GM12878 (cell line): ENCODE results near the gene TBCD. TPM values are rescaled to one million over a fixed set of nuclear protein-coding genes. Genes with fewer than 3 reads are reported as not detected.

Experiments used
- ATAC-seq: fragments of 200-7000 bp; cut with Tn5 transposase; 3 replicates; pipeline ENCODE4 v1.9.1; 2020; ENCODE audit warnings: mild to moderate bottlenecking, moderate library complexity
- BruUV-seq: library from RNA; stranded (reverse); fragments of 400-500 nt; replicated peaks from 2 replicates; lab custom pipeline; 2021; lab: Mats Ljungman, UMichigan
- CTCF ChIA-PET: fragments of 300-600 bp; sonication (Branson Sonifier 250); formaldehyde crosslinking; extraction: SDS; loops from one replicate; lab custom pipeline; 2021; ENCODE audit warnings: inconsistent platforms; lab: Yijun Ruan, JAX
- POLR2A ChIA-PET: fragments of 350-600 bp; formaldehyde crosslinking; extraction: SDS; loops from one replicate; lab custom pipeline; 2021; ENCODE audit warnings: inconsistent platforms; lab: Charles Lee
- RAD21 ChIA-PET: fragments of 300-600 bp; sonication (Branson Sonifier 250); formaldehyde crosslinking; loops from one replicate; lab custom pipeline; 2023; ENCODE audit warnings: antibody characterized with exemption; ENCODE audit not compliant: unreplicated experiment; lab: Charles Lee
- SMC1A ChIA-PET: fragments of 300-600 bp; sonication (Branson Sonifier 250); formaldehyde crosslinking; loops from one replicate; lab custom pipeline; 2023; ENCODE audit not compliant: unreplicated experiment, uncharacterized antibody; lab: Charles Lee
- DNase-seq: peaks from one replicate; pipeline ENCODE4 v3.0.0-alpha.2; 2011; ENCODE audit warnings: low read depth, low spot score
- FAIRE-seq: peaks from 3 replicates; lab custom pipeline; 2011; peaks lifted over from hg19 to GRCh38; lab: Jason Lieb, UNC
- H2AFZ ChIP-seq: 2 replicates; pipeline ENCODE4 v1.6.0; 2011; ENCODE audit warnings: low read depth, low read length, control low read depth; ENCODE audit not compliant: control insufficient read depth
- H3K27ac ChIP-seq: 2 replicates; pipeline ENCODE4 v1.5.1; 2011; ENCODE audit warnings: control low read depth; ENCODE audit not compliant: control insufficient read depth, insufficient read depth
- H3K27me3 ChIP-seq, 2 experiments: replicated peaks in 1 of 2; 2 replicates each; pipeline versions ENCODE4 v1.6.0 to v1.6.1; 2011; ENCODE audit warnings: low read length in 1 of 2; ENCODE audit not compliant: control insufficient read depth in 2 of 2, insufficient read depth in 2 of 2
- H3K36me3 ChIP-seq, 2 experiments: 2 replicates each; pipeline ENCODE4 v1.5.1; 2011; ENCODE audit warnings: low read length in 1 of 2; ENCODE audit not compliant: control insufficient read depth in 2 of 2, insufficient read depth in 2 of 2
- H3K4me1 ChIP-seq: 2 replicates; pipeline ENCODE4 v1.6.1; 2011; ENCODE audit warnings: mild to moderate bottlenecking, low read length, moderate library complexity, mixed read lengths; ENCODE audit not compliant: control insufficient read depth, insufficient read depth
- H3K4me2 ChIP-seq: 2 replicates; pipeline ENCODE4 v1.6.0; 2011; ENCODE audit warnings: control low read depth; ENCODE audit not compliant: control insufficient read depth, insufficient read depth
- H3K4me3 ChIP-seq: fragments of 200-600 bp; sonication (generic); 2 replicates; pipeline ENCODE4 v1.5.1; 2016
- H3K79me2 ChIP-seq: 2 replicates; pipeline ENCODE4 v1.6.0; 2011; ENCODE audit warnings: low read length; ENCODE audit not compliant: control insufficient read depth, insufficient read depth
- H3K9ac ChIP-seq: 2 replicates; pipeline ENCODE4 v1.8.0; 2011; ENCODE audit warnings: low read length, control low read depth, mixed read lengths; ENCODE audit not compliant: control insufficient read depth, insufficient read depth
- H3K9me3 ChIP-seq: replicated peaks from 3 replicates; pipeline ENCODE4 v1.5.1; 2011; ENCODE audit warnings: mild to moderate bottlenecking, low read length; ENCODE audit not compliant: control insufficient read depth, insufficient read depth
- H4K20me1 ChIP-seq: 2 replicates; pipeline ENCODE4 v1.6.0; 2011; ENCODE audit not compliant: control insufficient read depth, insufficient read depth
- BCLAF1 ChIP-seq: fragments of 450-650 bp; IDR thresholded peaks from 2 replicates; pipeline ENCODE4 v1.6.1; 2017; ENCODE audit warnings: antibody characterized with exemption, mild to moderate bottlenecking, moderate library complexity
- CTCF ChIP-seq, 3 experiments: IDR thresholded peaks in 2 of 3; conservative IDR thresholded peaks in 1 of 3; 2 replicates each; pipeline ENCODE4 v1.5.1; 2011; ENCODE audit warnings: low read depth in 3 of 3, low read length in 3 of 3, mild to moderate bottlenecking in 3 of 3, control low read depth in 2 of 3, moderate library complexity in 2 of 3, inconsistent platforms in 1 of 3, mixed read lengths in 1 of 3; ENCODE audit not compliant: control insufficient read depth in 2 of 3, insufficient read depth in 1 of 3; ENCODE audit errors: extremely low read depth in 1 of 3
- KAT2A ChIP-seq: conservative IDR thresholded peaks from 2 replicates; pipeline ENCODE4 v1.6.1; 2011; ENCODE audit warnings: low read depth, low read length; ENCODE audit not compliant: control insufficient read depth
- NR2F1 ChIP-seq: fragments of 450-650 bp; conservative IDR thresholded peaks from 2 replicates; pipeline ENCODE4 v1.6.1; 2017; ENCODE audit warnings: mild to moderate bottlenecking
- PML ChIP-seq: IDR thresholded peaks from 2 replicates; pipeline ENCODE4 v1.6.1; 2012; ENCODE audit warnings: low read length, inconsistent platforms
- POLR2AphosphoS2 ChIP-seq: IDR thresholded peaks from 2 replicates; pipeline ENCODE4 v1.6.1; 2011; ENCODE audit warnings: low read depth, mild to moderate bottlenecking, low read length, improper control_type of control experiment, moderate library complexity
- SMC3 ChIP-seq: IDR thresholded peaks from 2 replicates; pipeline ENCODE4 v1.6.1; 2011; ENCODE audit warnings: low read length, improper control_type of control experiment, borderline replicate concordance
- YY1 ChIP-seq: IDR thresholded peaks from 2 replicates; pipeline ENCODE4 v1.6.1; 2011; ENCODE audit warnings: low read depth, mild to moderate bottlenecking, low read length
- ZZZ3 ChIP-seq: IDR thresholded peaks from 2 replicates; pipeline ENCODE4 v1.6.1; 2011; ENCODE audit warnings: low read depth; ENCODE audit not compliant: control insufficient read depth, insufficient read length
- WGBS: methylation state at CpG from one replicate; pipeline ENCODE4 v1.1.6; 2016; ENCODE audit warnings: low lambda C conversion rate; ENCODE audit not compliant: insufficient replicate concordance, insufficient coverage; ENCODE audit errors: missing lambda C conversion rate; 5-methylcytosine and 5-hydroxymethylcytosine counted together
- in situ Hi-C: fragments of 300-500 bp; cut with MboI; formaldehyde crosslinking; loops from 9 replicates; pipeline ENCODE4 v1.14.3; 2018; ENCODE audit warnings: mixed read lengths
- intact Hi-C: fragments of 100-400 bp; cut with micrococcal nuclease; formaldehyde crosslinking; loops from one replicate; pipeline ENCODE4 v1.14.2; 2022; ENCODE audit not compliant: unreplicated experiment
- polyA plus RNA-seq, 11 experiments: library from polyadenylated mRNA; depleted of rRNA in 4 of 11; unstranded in 6 of 11; stranded (reverse) in 5 of 11; fragments of >200 nt; fragmentation: Nextera tagmentation in 4 of 11; fragmentation: Illumina TruSeq in 1 of 11; extraction: Ambion mirVana in 4 of 11; extraction: Trizol in 1 of 11; gene quantifications; 1 replicate in 1 of 11; 2 replicates in 10 of 11; pipeline versions ENCODE4 v1.2.1 to v1.2.3, GENCODE V29; 2011 to 2016; ENCODE audit warnings: inconsistent platforms in 2 of 11, missing spikeins in 2 of 11, low read depth in 1 of 11
- total RNA-seq, 4 experiments: library from RNA; depleted of rRNA in 3 of 4; stranded (reverse); fragments of >200 nt in 3 of 4; fragmentation: Illumina TruSeq in 1 of 4; extraction: Trizol in 1 of 4; gene quantifications; 2 replicates each; pipeline versions ENCODE4 v1.2.1 to v1.2.3, GENCODE V29; 2013 to 2021

TBCD gene
- total and polyA plus RNA-seq, 10 of the 15 experiments (the other 5 are each of a cell fraction or from before 2014, with no cell fraction given): 10.3 to 114 (median 52.4) TPM

GRCh38 chr17:82914375-82914774, 162.5 kb downstream of the TBCD start:
- Histone ChIP-seq H3K4me2 (no peak overlapping the region), H3K9me3 (no peaks in the 10 kb centered on the region), H3K4me3 (no peak overlapping the region), H3K27me3 (no peaks in the 10 kb centered on the region), H3K9ac (no peak overlapping the region), H3K36me3 (peaks cover 2 to 15% of the 10 kb centered on the region in 2 experiments; a peak in 3 of 4 replicates), H2AFZ (no peak overlapping the region), H3K79me2 (no peaks in the 10 kb centered on the region), H3K4me1 (peaks cover 28% of the 10 kb centered on the region), H4K20me1 (no peaks in the 10 kb centered on the region), H3K27ac (no peak overlapping the region)
- no TSS peak for BruUV-seq
- ATAC-seq: peak; percentile 80
- in situ Hi-C loops (no loop called here), intact Hi-C loops (loop anchor here (1.0 to 2.0 kb wide), 2 partner anchors 50 to 132 kb away; no protein-coding TSS in a partner anchor)
- ChIA-PET RAD21 (interaction anchor here (0.8 to 2.9 kb wide), 5 partner anchors 50 to 134 kb away, joined by 3 to 24 read pairs (median 3); no protein-coding TSS in a partner anchor), POLR2A (no interaction called here), CTCF (interaction anchor here (0.8 to 3.4 kb wide), 12 partner anchors 29 to 285 kb away, joined by 3 to 25 read pairs (median 4); no protein-coding TSS in a partner anchor), SMC1A (interaction anchor here (1.0 to 2.8 kb wide), 8 partner anchors 29 to 213 kb away, joined by 3 to 18 read pairs (median 3); no protein-coding TSS in a partner anchor)
- FAIRE-seq: no peak
- peak; percentile 41 to 78 (median 60) for TF ChIP-seq CTCF (IDR thresholded peaks at IDR 0.05 in 2 of 3, conservative IDR thresholded peaks at IDR 0.05 in 1 of 3; ENCODE audit: control insufficient read depth in 2 of 3, extremely low read depth in 1 of 3, insufficient read depth in 1 of 3, low read depth in 3 of 3, low read length in 3 of 3)
- TF ChIP-seq NR2F1: no peak
- no peak for TF ChIP-seq ZZZ3
- no peak for TF ChIP-seq KAT2A
- no peak for TF ChIP-seq BCLAF1
- TF ChIP-seq YY1: 0 out of 2 replicates have a peak, but pooled peaks have one; percentile 23
- no peak for TF ChIP-seq POLR2AphosphoS2
- peak; percentile 51; the same call in 1 of the 2 replicates for TF ChIP-seq SMC3
- no peak for TF ChIP-seq PML
- no peak for DNase-seq
- WGBS: 75% methylated on average over 19 of the region's 19 CpGs
